Measurements from ENCODE around the gene MARCHF3. TPM values are rescaled to one million over a fixed set of nuclear protein-coding genes. Genes with fewer than 3 reads are reported as not detected.
"Not testable (repeated sequence)": the region's sequence is repeated elsewhere in the genome, so short reads cannot be mapped to it uniquely, and the experiment has no call there.

Gene MARCHF3
- total RNA-seq, 1 donor from 2014 or later = 44.7 TPM

DNA sequence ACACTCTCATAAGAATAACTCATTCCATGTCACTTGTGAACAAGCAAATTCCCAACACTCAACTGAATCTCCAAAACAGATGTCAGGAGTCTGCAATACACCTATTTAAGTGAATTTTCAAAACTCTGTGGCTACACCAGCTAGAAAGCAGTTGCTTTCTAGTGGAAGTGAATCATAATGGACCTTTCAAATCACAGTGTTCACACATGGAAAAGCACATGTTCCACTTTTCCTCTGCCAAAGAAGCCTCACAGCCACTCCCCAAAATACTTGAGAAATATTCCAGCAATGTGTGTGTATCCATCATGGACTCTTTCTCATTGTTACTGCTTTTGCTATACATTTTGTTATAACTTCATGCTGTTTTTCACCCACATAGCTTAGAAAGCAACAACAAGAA is 17.4 kb downstream of the MARCHF3 start:
- no peak for DNase-seq (ENCODE audit: low spot score)

GRCh38 chr5:127011961-127012644 is 18.3 kb downstream of the MARCHF3 start:
- DNase-seq (ENCODE audit: low spot score) = no peak

GRCh38 chr5:127011153-127011552 is 19.2 kb downstream of the MARCHF3 start:
- DNase-seq (ENCODE audit: low spot score) = no peak

GRCh38 chr5:127010362-127010761 is 20.0 kb downstream of the MARCHF3 start:
- DNase-seq (ENCODE audit: low spot score) = no peak

DNA sequence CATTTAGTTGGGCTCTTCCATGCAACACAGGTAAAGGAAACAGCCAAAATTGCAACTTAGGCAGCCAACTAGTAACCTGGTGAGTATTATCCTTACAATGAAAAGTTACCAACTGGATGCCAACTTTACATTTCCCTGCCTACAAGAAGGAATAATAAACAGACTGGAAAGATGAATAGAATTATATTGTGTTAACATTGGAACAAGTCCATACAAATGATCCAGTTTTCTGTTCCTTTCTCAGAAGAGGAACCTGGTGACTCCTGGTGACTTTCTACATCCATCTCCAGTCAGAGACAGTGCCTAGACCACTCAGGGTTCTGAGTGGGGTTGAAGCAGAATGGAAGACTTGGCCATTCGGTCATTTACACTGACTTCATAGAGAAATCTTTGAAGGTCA is 20.6 kb downstream of the MARCHF3 start:
- DNase-seq (ENCODE audit: low spot score) = no peak

GRCh38 chr5:127008300-127008975 is 21.9 kb downstream of the MARCHF3 start:
- no peak for DNase-seq (ENCODE audit: low spot score)

DNA sequence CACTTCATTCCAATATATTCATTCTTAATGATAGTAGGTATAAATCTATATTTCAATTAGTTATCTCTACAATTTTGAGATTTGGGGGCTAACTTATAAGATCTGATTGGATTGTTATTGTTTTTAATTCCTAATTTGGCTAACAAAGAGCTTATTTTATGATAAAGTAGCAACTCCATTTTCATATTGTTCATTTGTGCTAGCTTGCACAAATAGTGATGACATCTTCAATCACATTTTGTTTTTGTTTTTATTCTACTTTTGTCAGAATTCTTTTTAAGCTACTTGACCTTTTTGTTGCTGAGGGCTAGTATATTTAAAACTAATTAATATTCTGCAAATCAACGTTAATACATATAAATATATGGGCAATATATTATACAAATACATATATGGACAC is 22.8 kb downstream of the MARCHF3 start:
- DNase-seq (ENCODE audit: low spot score) = no peak

- DNase-seq (ENCODE audit: low spot score) = no peak
These were observed 23.6 kb downstream of the MARCHF3 start for GRCh38 chr5:127006744-127007143.

- DNase-seq (ENCODE audit: low spot score) = not testable (repeated sequence)
These were observed 25.1 kb downstream of the MARCHF3 start for GRCh38 chr5:127005282-127005681.

DNA sequence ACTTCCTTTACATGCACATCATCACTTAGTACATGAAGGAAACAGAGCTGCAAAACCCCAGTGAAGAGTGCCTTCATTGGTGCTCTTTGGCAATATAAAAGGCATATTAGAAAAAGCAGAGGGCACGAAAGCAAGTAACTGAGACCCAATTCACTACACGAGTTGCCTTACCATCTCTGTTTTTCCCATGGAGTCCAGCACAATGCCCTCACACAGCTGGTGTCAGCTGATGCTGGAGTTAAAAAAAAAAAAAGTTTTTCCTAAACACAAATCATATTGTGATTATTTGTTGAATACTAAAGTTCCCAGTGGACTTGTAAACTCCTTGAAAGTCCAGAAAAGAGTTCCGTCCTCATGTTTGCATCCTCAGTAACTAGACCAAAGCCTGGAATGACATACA is 25.6 kb downstream of the MARCHF3 start:
- DNase-seq (ENCODE audit: low spot score) = no peak

GRCh38 chr5:127003798-127004495 is 26.4 kb downstream of the MARCHF3 start:
- DNase-seq (ENCODE audit: low spot score) = no peak

- no peak for DNase-seq (ENCODE audit: low spot score)
These were observed 28.0 kb downstream of the MARCHF3 start for GRCh38 chr5:127002390-127002789.

DNA sequence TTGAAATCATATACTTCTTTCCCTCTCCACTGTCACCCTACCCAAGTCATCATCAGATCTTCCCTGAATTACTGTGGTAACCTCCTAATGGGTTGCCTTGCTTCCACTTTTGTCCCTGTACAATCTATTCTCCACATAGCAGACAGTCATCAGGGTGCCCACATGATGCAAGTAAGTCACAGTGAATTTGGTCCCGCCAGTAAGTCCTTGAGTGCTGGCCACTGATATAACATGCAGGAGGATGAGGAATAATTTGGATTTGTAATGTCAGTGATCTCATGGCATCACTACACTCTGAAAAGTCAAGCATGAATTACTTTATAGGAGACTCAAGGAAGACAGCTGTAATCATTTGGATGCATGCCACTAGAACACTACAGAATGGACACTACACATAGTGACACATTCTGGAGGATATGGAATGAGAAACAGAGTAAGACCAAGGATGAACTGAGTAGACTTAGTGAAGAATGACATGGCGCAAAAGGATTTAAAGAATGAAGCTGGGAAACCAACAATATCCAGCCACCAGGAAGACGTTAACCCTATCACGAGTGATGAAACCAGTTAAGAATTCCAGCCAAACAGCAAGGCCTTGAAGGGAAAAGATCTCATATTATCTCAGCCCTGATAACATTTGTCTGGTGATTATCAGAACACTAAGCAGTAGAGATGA is 28.6 kb downstream of the MARCHF3 start:
- DNase-seq (ENCODE audit: low spot score) = no peak

- no peak for DNase-seq (ENCODE audit: low spot score)
These were observed 31.3 kb downstream of the MARCHF3 start for GRCh38 chr5:126998895-126999570.

GRCh38 chr5:126998201-126998631 is 32.1 kb downstream of the MARCHF3 start:
- no peak for DNase-seq (ENCODE audit: low spot score)

DNA sequence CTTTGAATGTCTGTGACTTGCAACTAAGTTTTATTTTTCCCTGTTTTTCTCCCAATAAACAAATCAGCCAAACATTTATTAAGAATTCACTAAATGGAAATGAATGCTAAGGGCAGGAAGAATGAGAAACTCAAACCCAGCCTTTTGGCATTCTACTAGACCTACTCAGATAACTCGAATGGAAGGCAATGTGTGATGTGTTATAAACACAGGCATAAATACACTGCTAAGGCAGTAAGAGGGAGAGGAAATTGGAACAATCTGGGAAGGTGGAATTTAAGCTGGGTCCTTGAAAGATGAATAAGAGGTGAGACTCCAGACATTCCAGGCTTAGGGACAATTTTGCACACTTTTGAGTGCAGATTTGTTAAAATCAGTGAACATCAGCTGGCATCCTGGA is 34.7 kb downstream of the MARCHF3 start:
- no peak for DNase-seq (ENCODE audit: low spot score)

DNA sequence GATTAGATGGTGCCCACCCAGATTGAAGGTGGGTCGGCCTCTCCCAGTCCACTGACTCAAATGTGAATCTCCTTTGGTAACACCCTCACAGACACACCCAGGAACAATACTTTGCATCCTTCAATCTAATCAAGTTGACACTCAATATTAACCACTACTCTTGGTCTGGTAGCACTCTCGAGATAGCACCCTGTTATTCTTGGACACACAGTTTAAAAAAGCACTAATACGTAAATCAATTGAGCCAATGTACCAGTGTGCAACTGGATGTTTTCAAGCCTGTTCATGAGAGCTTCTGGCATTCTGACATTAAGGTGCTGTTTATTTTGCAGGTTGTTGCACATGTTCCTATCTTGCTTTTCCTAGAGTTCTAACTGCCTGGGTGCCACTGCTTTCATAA is 35.3 kb downstream of the MARCHF3 start:
- DNase-seq (ENCODE audit: low spot score) = no peak

GRCh38 chr5:126994485-126994884 is 35.9 kb downstream of the MARCHF3 start:
- no peak for DNase-seq (ENCODE audit: low spot score)

DNA sequence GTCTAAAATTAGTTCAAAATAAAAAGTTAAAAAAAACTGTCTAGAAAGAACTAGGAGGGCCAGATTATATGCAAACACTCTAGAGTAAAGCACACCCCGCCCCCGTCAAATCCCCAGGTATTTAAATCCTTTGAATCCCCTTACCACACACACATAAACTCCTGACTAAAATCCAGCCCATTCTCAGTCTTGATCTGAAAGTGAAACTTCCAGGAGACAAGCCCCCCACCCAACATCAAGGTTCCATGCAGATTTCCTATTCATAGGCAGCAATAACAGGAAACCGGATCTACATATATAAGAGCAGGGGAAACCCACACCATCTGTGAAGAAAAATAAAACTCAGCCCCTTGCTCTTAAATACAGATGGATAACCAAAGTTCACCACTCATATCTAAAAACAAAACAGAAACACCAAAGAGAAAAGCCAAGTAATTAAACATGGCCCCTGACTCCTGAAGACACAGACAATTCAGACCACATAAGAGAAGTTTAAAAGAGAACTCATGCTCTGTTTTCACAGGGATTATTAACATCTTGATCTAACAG is 42.3 kb downstream of the MARCHF3 start:
- DNase-seq (ENCODE audit: low spot score) = no peak

- no peak for DNase-seq (ENCODE audit: low spot score)
These were observed 43.0 kb downstream of the MARCHF3 start for GRCh38 chr5:126987271-126987899.

Measured in mesenteric fat pad (tissue), 1 donor.